GM12873 (cell line): Measurements from ENCODE around the gene TMEM272.

Experiments
- CTCF ChIP-seq: IDR thresholded peaks from 2 replicates; pipeline ENCODE4 v1.5.1; 2012; ENCODE audit warnings: low read depth, mild to moderate bottlenecking, moderate library complexity, low read length, control low read depth; ENCODE audit not compliant: insufficient read depth; ENCODE audit errors: missing control alignments

The TMEM272 gene

DNA sequence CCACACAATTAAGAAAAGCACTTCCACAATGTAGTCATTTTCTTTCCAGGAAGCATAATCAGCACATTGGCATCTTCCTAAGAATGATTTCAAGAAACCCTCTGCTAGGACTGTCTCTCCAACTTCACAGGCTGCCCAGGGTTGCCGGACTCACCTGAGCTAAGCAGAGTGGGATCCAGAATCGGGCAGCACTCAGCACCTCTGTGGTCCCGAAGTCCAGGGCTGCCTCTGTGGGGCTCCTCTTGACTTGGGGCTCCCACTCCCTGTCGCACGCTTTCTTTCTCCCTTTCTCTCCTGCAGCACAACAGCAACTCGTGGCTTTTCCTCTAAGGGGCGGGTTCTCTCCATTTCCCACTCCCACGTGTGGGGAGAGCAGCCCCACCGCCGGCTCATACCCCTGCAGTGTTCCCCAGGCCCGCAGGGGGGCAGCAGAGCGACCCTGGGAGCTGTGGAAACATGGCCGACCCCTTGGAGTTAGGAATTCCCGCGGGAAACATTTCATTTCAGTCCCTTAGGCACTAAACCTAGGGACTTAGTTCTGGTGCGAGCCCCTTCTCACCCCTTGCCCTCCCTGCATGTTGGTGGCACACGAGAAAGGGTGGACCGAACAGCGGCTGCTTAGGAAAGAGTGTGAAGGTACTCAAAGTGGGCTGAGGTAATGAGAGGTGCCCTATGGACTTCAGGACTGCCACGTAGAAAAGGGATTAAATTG, at the start of gene TMEM272:
Gene TMEM272 (minus strand): TSS at position 316 of the 712 bp plus-strand sequence. CDS start 6,647 bp downstream, outside the sequence.
- peak; percentile 92 for TF ChIP-seq CTCF

- TF ChIP-seq CTCF = no peak
Observed at GRCh38 chr13:51894239-51894638, 49.3 kb upstream of the TMEM272 start.

GRCh38 chr13:51892657-51893056, 47.7 kb upstream of the TMEM272 start:
- TF ChIP-seq CTCF = no peak

GRCh38 chr13:51887468-51887867, 42.5 kb upstream of the TMEM272 start:
- TF ChIP-seq CTCF = no peak

DNA sequence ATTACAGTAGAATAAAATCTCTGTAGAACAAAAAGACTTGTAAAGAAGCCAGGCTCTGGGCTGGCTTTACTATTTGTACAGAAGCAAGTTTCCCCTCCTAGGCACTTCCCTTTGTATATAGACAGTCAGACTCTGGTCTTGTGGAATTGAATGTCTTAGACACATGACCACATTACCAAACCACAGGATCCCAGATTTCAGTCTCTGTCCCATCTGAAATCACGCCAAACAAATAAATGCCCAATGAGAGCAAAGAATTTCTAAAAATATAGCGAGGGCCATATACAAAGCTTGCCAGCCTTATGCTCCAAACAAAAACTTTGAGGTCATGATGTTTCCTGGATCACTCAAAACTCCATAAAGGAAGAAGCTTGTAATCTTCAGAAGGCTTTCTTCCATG, 40.7 kb upstream of the TMEM272 start:
- TF ChIP-seq CTCF = no peak

- TF ChIP-seq CTCF = no peak
Observed at GRCh38 chr13:51883226-51883600, 38.2 kb upstream of the TMEM272 start.

GRCh38 chr13:51882570-51883225, 37.7 kb upstream of the TMEM272 start:
- TF ChIP-seq CTCF = no peak
